ENCODE data around the gene FBLN5. TPM values are rescaled to one million over a fixed set of nuclear protein-coding genes. Genes with fewer than 3 reads are reported as not detected.

Gene FBLN5
- total RNA-seq, 4 donors from 2014 or later = 26.3 to 128 (median 44.5) TPM

DNA sequence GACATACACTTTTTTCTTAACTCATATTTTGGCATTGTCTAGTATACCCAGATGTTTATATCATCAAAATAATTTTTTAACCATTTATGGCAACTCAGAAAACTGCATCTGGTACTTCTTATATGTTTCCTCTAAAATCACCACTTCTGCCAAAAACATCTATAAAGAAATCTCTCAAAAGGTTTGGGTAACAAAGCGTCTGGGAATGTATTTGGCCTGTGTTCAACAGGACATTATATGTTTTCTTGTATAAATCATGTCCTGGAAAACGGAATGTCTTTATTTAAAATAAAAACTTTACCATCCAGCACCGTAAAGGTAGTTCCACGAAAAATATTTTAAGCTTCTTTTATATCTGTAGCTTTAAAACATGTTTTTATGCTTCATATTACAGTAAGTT is 36.1 kb upstream of the FBLN5 start:
- TF ChIP-seq POLR2A (IDR thresholded peaks at IDR 0.05) = no peak
- TF ChIP-seq, protein P1, sequence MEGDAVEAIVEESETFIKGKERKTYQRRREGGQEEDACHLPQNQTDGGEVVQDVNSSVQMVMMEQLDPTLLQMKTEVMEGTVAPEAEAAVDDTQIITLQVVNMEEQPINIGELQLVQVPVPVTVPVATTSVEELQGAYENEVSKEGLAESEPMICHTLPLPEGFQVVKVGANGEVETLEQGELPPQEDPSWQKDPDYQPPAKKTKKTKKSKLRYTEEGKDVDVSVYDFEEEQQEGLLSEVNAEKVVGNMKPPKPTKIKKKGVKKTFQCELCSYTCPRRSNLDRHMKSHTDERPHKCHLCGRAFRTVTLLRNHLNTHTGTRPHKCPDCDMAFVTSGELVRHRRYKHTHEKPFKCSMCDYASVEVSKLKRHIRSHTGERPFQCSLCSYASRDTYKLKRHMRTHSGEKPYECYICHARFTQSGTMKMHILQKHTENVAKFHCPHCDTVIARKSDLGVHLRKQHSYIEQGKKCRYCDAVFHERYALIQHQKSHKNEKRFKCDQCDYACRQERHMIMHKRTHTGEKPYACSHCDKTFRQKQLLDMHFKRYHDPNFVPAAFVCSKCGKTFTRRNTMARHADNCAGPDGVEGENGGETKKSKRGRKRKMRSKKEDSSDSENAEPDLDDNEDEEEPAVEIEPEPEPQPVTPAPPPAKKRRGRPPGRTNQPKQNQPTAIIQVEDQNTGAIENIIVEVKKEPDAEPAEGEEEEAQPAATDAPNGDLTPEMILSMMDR (IDR thresholded peaks at IDR 0.05) = no peak
- H3K4me3 ChIP-seq (ENCODE audit: low read depth, poor library complexity, severe bottlenecking) = no peak overlapping the region
- no peak for DNase-seq (ENCODE audit: low spot score in 2 of 2)
- 79 to 87% methylated on average over 4 of the region's 4 CpGs for WGBS, 2 donors
- intact Hi-C loops (cut with DNase I; ENCODE audit: low total_unique reads) = no loop called here

DNA sequence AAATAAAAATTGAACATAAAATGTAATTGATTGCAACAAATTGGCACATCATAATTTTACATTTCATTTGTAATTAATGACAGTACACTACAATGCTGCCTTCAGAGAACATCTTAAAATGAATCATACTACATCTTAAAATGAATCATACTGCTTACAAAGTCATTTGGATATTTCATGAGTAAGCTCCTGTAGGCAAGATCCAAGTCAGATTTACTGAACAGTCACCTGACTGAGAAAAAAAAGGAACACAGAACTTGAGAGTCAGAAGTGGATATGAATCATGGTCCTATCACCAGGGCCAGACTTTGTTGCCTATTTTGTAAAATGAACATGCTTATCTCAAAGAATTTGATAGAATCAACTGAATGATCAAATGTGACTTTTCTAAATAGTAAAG is 32.7 kb upstream of the FBLN5 start:
- intact Hi-C loops (cut with DNase I; ENCODE audit: low total_unique reads) = no loop called here
- no peak overlapping the region for H3K4me3 ChIP-seq (ENCODE audit: low read depth, poor library complexity, severe bottlenecking)
- TF ChIP-seq, protein P1 (IDR thresholded peaks at IDR 0.05) = no peak
- no peak for TF ChIP-seq POLR2A (IDR thresholded peaks at IDR 0.05)
- DNase-seq (ENCODE audit: low spot score in 2 of 2) = peak in 1 of 2 donors; percentile 30

DNA sequence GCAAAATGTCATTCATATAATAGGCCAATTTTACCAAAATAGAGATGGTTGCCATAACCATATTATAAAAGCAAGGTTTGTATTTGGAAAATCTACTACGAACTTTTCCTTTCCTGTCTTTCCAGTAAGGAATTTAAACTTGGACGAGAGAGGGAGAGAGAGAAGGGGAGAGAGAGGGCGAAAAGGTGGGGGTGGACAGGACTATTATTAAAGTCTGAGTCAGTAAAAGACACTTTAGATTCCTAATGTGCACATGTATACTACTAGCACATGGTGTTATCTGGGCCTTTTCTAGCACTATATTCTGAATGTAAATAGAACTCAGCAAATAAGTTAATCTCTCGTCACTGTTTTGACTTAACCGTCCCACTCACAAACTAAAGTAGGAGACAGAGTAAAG is 30.4 kb upstream of the FBLN5 start:
- 89 to 94% methylated on average over 5 of the region's 5 CpGs for WGBS, 2 donors
- intact Hi-C loops (cut with DNase I; ENCODE audit: low total_unique reads) = no loop called here
- no peak for DNase-seq (ENCODE audit: low spot score in 2 of 2)
- H3K4me3 ChIP-seq (ENCODE audit: low read depth, poor library complexity, severe bottlenecking) = no peak overlapping the region
- no peak for TF ChIP-seq POLR2A (IDR thresholded peaks at IDR 0.05)
- TF ChIP-seq, protein P1 (IDR thresholded peaks at IDR 0.05) = no peak

DNA sequence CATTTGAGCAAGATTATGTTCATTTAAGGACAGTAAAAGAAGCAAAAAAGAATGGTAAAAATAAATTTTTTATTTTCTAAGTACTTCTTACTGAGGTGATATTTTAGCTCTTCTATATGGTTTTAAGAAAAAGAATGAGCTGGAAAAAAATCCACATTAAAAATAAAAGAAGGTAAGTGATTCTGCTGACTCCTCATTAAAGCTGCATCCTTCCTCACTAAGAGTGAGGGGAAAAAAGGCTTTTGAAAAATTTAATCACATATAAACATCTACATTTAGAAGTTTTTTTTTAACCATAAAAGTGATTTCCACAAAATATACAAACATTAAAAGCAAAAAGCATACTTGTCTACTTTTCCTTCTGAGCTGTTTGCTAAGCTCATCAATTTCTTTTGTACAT is 28.3 kb upstream of the FBLN5 start:
- TF ChIP-seq, protein P1 (IDR thresholded peaks at IDR 0.05) = no peak
- no peak for TF ChIP-seq POLR2A (IDR thresholded peaks at IDR 0.05)
- intact Hi-C loops (cut with DNase I; ENCODE audit: low total_unique reads) = no loop called here
- H3K4me3 ChIP-seq (ENCODE audit: low read depth, poor library complexity, severe bottlenecking) = no peak overlapping the region
- DNase-seq (ENCODE audit: low spot score in 2 of 2) = no peak

DNA sequence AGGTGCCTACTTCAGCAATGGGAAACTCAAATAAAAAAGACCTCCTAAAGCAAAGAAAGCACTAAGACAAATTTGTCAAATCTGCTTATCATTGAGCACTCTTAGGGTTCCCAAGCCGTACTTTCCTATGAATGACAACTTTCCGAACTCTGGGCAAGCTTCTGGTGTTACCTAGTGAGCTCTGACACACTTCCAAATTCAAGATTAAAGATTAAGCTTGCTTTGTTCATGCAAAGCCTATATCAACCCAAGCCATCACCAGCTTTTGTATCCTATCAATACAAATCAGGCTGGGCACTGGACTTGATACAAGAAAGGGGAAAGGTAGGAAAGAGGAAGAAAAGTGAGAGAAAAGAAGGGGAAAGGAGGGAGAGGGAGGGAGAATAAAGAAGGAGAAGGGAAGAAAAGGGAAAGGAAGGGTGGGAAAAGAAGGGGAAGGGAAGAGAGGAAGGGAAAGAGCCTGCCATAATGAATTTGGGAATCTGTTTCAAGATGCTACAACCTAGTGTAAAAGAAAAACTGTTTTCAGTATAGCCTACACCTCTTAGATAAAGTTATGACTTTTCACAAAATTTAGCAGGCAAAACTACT is 23.8 kb upstream of the FBLN5 start:
- TF ChIP-seq, protein P1 (IDR thresholded peaks at IDR 0.05) = no peak
- TF ChIP-seq POLR2A (IDR thresholded peaks at IDR 0.05) = no peak
- intact Hi-C loops (cut with DNase I; ENCODE audit: low total_unique reads) = no loop called here
- 96 to 98% methylated on average over 2 of the region's 2 CpGs for WGBS, 2 donors
- no peak for DNase-seq (ENCODE audit: low spot score in 2 of 2)
- H3K4me3 ChIP-seq (ENCODE audit: low read depth, poor library complexity, severe bottlenecking) = no peak overlapping the region

DNA sequence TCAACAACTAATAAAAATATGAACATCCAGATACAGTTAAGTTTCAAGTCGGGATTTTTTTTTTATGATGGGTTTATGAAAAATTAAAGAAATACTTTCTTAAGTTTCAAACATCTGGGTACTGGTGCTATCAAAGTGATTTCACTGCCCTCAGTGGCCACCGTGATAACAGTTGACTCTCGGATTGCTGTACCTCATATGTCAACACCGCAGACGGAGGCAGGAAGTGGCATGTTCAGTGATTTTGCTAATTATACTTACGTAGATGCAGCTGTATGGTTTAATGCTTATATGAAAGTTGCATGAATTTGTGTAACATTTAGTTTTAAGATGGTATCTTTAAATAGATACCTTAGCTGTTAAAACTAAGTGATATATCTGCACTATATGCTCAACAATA is 20.8 kb upstream of the FBLN5 start:
- no peak for DNase-seq (ENCODE audit: low spot score in 2 of 2)
- 85 to 87% methylated on average over 6 of the region's 6 CpGs for WGBS, 2 donors
- TF ChIP-seq, protein P1 (IDR thresholded peaks at IDR 0.05) = no peak
- TF ChIP-seq POLR2A (IDR thresholded peaks at IDR 0.05) = no peak
- intact Hi-C loops (cut with DNase I; ENCODE audit: low total_unique reads) = no loop called here
- H3K4me3 ChIP-seq (ENCODE audit: low read depth, poor library complexity, severe bottlenecking) = no peak overlapping the region
